HG03342 (cell line): ENCODE results near the gene NRL.

ENCODE experiments used
- ATAC-seq: cut with Tn5 transposase; IDR thresholded peaks from one replicate; pipeline ENCODE4 v1.9.1; 2021; ENCODE audit warnings: mild to moderate bottlenecking, moderate library complexity; ENCODE audit not compliant: unreplicated experiment

The NRL gene

DNA sequence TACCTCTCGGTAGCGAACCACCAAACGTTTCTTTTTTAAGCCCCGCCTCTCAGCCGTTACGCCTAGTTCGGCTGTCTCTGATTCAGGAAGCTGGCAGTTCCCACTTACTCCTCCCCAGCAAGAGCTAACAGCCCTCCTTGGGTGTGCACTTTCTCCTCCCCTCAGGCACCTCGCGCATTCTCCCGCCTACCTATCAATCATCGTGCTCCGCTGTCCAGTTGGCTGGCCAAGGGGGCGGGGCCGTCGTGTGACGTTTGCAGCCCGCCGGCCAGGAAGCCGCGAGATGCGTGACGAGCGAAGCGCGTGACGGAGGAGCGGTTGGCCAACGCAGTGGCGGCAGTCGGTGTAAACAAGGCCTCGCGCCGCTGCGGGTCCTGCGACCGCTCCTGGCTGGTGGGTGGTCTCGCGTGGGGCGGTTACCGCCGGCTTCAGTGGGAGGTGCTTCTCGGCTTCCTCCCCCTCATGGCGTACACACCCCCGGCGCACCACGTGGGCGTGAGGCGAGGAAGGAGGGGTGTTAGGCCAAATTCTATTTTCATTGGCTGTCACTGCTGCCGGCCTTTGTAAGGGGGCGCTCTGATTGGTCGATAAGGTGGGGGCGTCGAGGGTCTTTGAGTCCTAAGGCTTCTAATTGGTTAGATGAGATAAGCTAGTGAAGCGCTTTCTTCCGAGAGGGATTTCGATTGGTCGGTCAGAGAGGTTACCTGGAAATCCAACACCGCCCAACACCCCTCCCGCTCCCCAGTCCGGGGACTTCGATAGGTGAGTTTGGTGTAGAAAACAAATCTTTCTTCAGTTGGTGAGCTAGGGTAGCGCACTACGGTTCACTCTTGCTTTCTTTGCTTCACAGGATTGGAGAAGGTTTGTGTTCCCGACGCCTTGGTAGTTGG, at the start of gene NRL, which contains the start of gene DCAF11:
NRL (minus strand) TSS at position 418 of the 890 bp plus-strand sequence. CDS start 32,101 bp downstream, outside the sequence.
DCAF11 (plus strand) TSS at position 246 of the 890 bp plus-strand sequence. CDS start 818 bp downstream, outside the sequence.
- ATAC-seq = peak; percentile 86

DNA sequence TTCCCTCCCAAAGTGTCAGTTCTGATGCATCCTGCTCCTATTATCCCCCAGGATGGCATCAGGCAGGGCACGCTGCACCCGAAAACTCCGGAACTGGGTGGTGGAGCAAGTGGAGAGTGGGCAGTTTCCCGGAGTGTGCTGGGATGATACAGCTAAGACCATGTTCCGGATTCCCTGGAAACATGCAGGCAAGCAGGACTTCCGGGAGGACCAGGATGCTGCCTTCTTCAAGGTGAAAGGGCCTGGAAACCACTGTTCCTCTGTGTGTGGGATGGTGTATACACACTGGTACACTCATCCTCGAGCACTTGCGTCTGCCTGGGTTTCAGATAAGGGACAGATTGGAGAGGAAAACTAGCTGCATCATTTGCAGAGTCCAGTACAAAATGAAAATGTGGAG, 47.3 kb upstream of the NRL start:
- ATAC-seq = no peak

DNA sequence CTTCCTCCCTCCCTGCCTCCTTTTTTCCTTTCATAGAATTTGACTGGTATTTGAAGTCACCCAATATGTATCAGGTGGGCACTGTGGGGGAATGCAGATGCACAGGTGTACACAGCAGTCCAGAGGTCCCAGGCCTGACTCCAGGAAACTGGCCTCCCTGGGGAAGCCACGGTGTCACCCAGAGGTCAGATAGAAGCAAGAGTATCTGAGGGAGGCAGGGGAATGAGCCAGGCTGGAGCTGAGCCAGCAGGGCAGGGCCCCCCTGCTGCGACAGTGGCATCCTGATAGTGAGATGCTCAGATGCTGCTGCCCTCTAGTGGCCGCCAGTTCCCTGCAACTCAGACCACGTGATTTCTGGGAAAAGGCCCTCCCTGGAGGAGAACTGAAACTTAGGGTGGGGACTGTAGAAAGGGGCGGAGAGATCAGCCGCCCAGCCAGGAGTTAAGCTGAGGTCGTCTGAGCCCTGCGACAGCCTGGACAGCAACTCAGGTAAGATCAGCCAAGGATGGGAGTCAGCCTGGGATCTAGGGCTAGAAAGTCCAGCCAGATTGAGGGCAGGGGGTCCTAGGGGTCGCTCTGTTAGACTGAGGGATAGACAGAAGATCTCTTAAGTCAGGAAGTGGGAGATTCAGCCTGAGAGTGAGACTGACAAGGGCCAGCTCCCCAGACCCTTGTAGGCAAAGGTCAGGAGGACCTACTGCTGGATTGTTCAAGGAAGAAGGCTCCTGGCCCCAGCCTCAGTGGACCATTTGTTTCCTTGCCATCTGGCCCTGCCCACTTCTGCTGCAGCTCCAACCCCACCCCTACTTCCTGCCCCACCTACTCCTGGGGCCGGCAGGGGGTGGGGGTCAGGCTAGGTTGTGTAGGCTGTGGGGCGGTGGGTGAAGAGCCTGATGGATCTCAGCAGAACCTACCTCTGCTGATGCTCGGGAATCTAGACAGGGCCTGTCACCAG, 46.4 kb upstream of the NRL start, which contains the start of gene IRF9:
IRF9 (plus strand) TSS at position 416 of the 955 bp plus-strand sequence. CDS start 880 bp downstream, outside the sequence.
- peak; percentile 70 for ATAC-seq

- no peak for ATAC-seq
These were observed 45.7 kb upstream of the NRL start for GRCh38 chr14:24160499-24160849.

GRCh38 chr14:24159777-24160498, 45.2 kb upstream of the NRL start:
- no peak for ATAC-seq

GRCh38 chr14:24157331-24157730, 42.6 kb upstream of the NRL start:
- no peak for ATAC-seq

- ATAC-seq = no peak
These were observed 42.1 kb upstream of the NRL start for GRCh38 chr14:24156840-24157239.

- no peak for ATAC-seq
These were observed 40.4 kb upstream of the NRL start for GRCh38 chr14:24155100-24155499.

- no peak for ATAC-seq
These were observed 36.8 kb upstream of the NRL start for GRCh38 chr14:24151404-24152080.

GRCh38 chr14:24150993-24151392, 36.2 kb upstream of the NRL start:
- ATAC-seq = no peak

GRCh38 chr14:24150567-24150966, 35.8 kb upstream of the NRL start:
- ATAC-seq = no peak

GRCh38 chr14:24150061-24150460, 35.3 kb upstream of the NRL start:
- ATAC-seq = no peak

DNA sequence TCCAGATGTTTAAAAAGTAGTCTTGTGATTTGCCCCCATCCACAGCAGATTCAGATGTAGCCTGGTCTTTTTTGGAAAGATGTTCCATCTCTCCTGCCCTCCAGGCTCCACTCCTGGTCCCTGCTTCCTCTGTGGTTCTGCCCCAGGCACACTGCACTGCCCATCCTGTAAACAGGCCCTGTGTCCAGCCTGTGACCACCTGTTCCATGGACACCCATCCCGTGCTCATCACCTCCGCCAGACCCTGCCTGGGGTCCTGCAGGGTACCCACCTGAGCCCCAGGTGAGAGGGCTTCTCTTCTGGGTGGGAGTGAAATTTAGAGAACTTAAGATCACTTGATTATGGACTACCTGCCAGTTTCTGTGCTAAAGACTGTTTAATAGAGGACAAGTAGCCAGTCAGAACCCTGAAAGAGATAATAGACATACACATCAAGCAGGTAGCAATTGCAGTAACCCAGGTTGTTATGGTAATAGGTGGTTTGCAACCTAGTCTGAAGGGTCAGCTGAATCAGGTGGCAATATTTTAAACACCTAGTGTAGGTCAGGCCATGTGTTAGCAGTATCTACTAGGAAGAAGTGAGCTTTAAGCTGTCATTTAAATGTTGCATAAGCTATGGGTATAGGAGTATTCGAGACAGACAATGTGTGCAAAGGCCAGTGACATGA, 34.7 kb upstream of the NRL start:
- no peak for ATAC-seq

DNA sequence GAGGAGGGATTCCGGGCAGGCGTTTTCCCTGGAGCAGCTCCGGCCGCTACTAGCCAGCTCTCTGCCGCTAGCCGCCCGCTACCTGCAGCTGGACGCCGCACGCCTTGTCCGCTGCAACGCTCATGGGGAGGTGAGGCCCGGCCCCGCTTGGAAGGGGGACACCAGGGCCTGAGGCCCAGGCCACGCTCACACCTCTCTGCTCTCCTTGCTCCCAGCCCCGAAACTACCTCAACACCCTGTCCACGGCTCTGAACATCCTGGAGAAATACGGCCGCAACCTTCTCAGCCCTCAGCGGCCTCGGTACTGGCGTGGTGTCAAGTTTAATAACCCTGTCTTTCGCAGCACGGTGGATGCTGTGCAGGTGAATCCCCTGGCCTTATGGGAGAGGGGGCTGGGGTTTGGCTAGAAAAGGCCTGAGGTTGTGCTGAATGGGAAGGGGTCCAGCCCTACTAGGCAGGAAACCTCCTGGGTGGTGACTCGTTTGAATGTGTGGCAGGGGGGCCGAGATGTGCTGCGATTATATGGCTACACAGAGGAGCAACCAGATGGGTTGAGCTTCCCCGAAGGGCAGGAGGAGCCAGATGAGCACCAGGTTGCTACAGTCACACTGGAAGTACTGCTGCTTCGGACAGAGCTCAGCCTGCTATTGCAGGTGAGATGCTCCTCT, 33.1 kb upstream of the NRL start:
- no peak for ATAC-seq

GRCh38 chr14:24146978-24147760, 32.4 kb upstream of the NRL start, which contains the start of gene RNF31:
Gene RNF31, plus strand, starts transcription at chr14:24147498. Its CDS starts 201 bp downstream, at chr14:24147699.
- peak; percentile 80 for ATAC-seq

GRCh38 chr14:24146453-24146977, 31.8 kb upstream of the NRL start, which contains the start of gene PSME2:
Gene PSME2, minus strand, starts transcription at chr14:24146610. Its CDS starts 29 bp downstream, at chr14:24146581.
- peak; percentile 55 for ATAC-seq

- ATAC-seq = no peak
These were observed 31.1 kb upstream of the NRL start for GRCh38 chr14:24145690-24146452.
